HL-60 (cell line): ENCODE measurements around the gene TSPAN15.
"Not testable (repeated sequence)": the region's sequence is repeated elsewhere in the genome, so short reads cannot be mapped to it uniquely, and the experiment has no call there.

Source experiments
- DNase-seq, 2 experiments: peaks; one replicate each; pipeline ENCODE4 v3.0.0-alpha.2; 2010 to 2020; ENCODE audit warnings: low read depth in 1 of 2, low spot score in 1 of 2
- H3K27ac ChIP-seq: fragments of 250-450 bp; sonication (Bioruptor Pico); replicated peaks from 2 replicates; pipeline ENCODE4 v1.5.1; 2020; ENCODE audit warnings: mild to moderate bottlenecking, moderate library complexity
- H3K27me3 ChIP-seq: fragments of 250-450 bp; sonication (Bioruptor Pico); 2 replicates; pipeline ENCODE4 v1.5.1; 2021; ENCODE audit warnings: mild to moderate bottlenecking, moderate library complexity; ENCODE audit not compliant: insufficient read depth, poor library complexity, severe bottlenecking
- H3K4me3 ChIP-seq: replicated peaks from 2 replicates; pipeline ENCODE4 v1.5.1; 2011; ENCODE audit warnings: mild to moderate bottlenecking, control low read depth, low read length; ENCODE audit not compliant: insufficient read depth
- CTCF ChIP-seq: IDR thresholded peaks from one replicate; pipeline ENCODE4 v1.5.1; 2011; ENCODE audit warnings: low read length, control low read depth, inconsistent platforms; ENCODE audit not compliant: insufficient read depth
- GABPA ChIP-seq: IDR thresholded peaks from 2 replicates; pipeline ENCODE4 v1.6.1; 2012; ENCODE audit warnings: low read depth
- POLR2AphosphoS5 ChIP-seq: IDR thresholded peaks from 2 replicates; pipeline ENCODE4 v1.6.1; 2012; ENCODE audit warnings: low read depth
- SPI1 ChIP-seq: IDR thresholded peaks from 2 replicates; pipeline ENCODE4 v1.6.1; 2012; ENCODE audit warnings: low read depth, mild to moderate bottlenecking, borderline replicate concordance
- TF ChIP-seq, protein P1 (sequence below): IDR thresholded peaks from 2 replicates; pipeline ENCODE4 v1.6.1; 2012; ENCODE audit warnings: low read depth; ENCODE audit not compliant: insufficient replicate concordance

The TSPAN15 gene

DNA sequence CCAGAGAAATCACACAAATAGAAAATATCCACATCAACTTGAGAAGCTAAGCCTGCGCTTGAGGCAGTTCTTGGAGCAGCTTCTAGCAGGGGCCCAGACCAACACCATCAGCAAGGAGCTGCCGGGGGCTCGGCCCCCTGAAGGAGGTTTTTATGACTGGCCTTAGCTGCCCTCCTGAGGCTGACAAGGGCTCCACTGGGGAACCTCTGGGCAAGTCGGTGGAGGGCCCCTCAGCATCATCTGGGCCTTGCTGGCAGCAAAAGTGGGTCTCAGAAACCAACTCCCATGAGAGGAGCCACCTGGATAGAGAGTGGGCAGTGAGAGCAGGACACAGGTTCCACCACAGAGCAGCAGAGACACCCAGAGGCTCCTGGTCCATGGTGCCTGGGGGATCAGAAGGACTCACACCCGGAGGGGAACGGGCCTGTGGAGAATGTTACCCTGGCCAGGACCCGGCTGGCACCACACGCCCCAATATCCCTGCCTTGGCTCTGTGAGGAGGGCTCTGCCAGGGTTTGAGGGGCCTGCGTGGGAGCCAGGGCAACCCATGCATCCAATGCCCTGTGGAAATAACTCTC, 66.1 kb downstream of the TSPAN15 start:
- no peak for DNase-seq
- TF ChIP-seq SPI1 (no peak), POLR2AphosphoS5 (no peak), GABPA (no peak), CTCF (no peak)
- TF ChIP-seq, protein P1, sequence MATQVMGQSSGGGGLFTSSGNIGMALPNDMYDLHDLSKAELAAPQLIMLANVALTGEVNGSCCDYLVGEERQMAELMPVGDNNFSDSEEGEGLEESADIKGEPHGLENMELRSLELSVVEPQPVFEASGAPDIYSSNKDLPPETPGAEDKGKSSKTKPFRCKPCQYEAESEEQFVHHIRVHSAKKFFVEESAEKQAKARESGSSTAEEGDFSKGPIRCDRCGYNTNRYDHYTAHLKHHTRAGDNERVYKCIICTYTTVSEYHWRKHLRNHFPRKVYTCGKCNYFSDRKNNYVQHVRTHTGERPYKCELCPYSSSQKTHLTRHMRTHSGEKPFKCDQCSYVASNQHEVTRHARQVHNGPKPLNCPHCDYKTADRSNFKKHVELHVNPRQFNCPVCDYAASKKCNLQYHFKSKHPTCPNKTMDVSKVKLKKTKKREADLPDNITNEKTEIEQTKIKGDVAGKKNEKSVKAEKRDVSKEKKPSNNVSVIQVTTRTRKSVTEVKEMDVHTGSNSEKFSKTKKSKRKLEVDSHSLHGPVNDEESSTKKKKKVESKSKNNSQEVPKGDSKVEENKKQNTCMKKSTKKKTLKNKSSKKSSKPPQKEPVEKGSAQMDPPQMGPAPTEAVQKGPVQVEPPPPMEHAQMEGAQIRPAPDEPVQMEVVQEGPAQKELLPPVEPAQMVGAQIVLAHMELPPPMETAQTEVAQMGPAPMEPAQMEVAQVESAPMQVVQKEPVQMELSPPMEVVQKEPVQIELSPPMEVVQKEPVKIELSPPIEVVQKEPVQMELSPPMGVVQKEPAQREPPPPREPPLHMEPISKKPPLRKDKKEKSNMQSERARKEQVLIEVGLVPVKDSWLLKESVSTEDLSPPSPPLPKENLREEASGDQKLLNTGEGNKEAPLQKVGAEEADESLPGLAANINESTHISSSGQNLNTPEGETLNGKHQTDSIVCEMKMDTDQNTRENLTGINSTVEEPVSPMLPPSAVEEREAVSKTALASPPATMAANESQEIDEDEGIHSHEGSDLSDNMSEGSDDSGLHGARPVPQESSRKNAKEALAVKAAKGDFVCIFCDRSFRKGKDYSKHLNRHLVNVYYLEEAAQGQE: no peak

GRCh38 chr10:69527961-69528360, 76.7 kb downstream of the TSPAN15 start:
- TF ChIP-seq GABPA: no peak
- TF ChIP-seq, protein P1: no peak
- TF ChIP-seq POLR2AphosphoS5: no peak
- TF ChIP-seq CTCF: no peak
- no peak for TF ChIP-seq SPI1
- H3K4me3 ChIP-seq: no peak overlapping the region
- H3K27ac ChIP-seq: no peak overlapping the region
- no peak for DNase-seq
- H3K27me3 ChIP-seq: peaks cover 11% of the 10 kb centered on the region

More for the DNA sequence above, 66.1 kb downstream of the TSPAN15 start:
- Histone ChIP-seq H3K27ac (no peak overlapping the region), H3K4me3 (no peak overlapping the region), H3K27me3 (peaks cover 4% of the 10 kb centered on the region)

DNA sequence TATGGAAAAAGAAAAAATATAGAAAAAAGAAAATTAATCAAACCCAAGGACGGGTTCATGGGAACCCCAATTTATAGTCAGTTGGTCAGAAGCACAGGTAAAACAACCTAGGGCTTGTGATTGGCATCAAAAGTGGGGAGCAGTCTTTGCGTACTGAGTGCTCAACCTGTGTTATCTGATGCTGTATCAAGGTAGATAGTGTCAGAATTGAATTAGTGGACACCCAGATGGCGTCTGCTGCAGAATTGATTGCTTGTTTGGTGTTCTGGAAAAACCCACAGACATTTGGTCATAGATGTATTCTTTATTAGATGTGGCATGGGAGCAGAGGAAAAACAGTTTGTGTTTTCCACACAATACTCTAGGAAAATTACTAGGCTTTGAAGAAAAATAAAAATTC, 82.4 kb downstream of the TSPAN15 start:
- peaks cover 16% of the 10 kb centered on the region for H3K27me3 ChIP-seq
- TF ChIP-seq CTCF: no peak
- no peak for TF ChIP-seq POLR2AphosphoS5
- no peak overlapping the region for H3K4me3 ChIP-seq
- H3K27ac ChIP-seq: no peak overlapping the region
- DNase-seq: no peak

DNA sequence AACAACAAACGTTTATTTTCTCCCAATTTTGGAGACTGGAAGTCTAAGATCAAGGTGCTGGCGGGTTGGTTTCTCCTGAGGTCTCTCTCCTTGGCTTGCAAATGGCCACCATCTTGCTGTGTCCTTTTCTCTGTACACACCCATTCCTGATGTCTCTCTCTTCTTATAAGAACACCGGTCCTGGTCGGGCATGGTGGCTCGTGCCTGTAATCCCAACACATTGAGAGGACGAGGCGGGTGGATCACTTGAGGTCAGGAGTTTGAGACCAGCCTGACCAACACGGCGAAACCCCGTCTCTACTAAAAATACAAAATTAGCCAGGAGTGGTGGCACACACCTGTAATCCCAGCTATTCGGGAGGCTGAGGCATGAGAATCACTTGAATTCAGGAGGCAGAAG, 85.3 kb downstream of the TSPAN15 start:
- H3K27ac ChIP-seq, DNase-seq, H3K4me3 ChIP-seq: not testable (repeated sequence)
- peaks cover 12% of the 10 kb centered on the region for H3K27me3 ChIP-seq
